GM12864 (cell line): ENCODE measurements around the gene BRMS1.
"Not testable (repeated sequence)": the region's sequence is repeated elsewhere in the genome, so short reads cannot be mapped to it uniquely, and the experiment has no call there.

Experiments used
- DNase-seq: peaks from one replicate; pipeline ENCODE4 v3.0.0-alpha.2; 2011; ENCODE audit warnings: low read depth
- H3K4me3 ChIP-seq: 2 replicates; pipeline ENCODE4 v1.5.1; 2011; ENCODE audit warnings: mild to moderate bottlenecking, low read depth, low read length, control low read depth
- TF ChIP-seq, protein P1 (sequence below): IDR thresholded peaks from 2 replicates; pipeline ENCODE4 v1.5.1; 2011; ENCODE audit warnings: low read depth, mild to moderate bottlenecking, moderate library complexity, low read length, control low read depth, inconsistent platforms; ENCODE audit errors: missing control alignments

BRMS1 gene, protein sequence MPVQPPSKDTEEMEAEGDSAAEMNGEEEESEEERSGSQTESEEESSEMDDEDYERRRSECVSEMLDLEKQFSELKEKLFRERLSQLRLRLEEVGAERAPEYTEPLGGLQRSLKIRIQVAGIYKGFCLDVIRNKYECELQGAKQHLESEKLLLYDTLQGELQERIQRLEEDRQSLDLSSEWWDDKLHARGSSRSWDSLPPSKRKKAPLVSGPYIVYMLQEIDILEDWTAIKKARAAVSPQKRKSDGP

DNA sequence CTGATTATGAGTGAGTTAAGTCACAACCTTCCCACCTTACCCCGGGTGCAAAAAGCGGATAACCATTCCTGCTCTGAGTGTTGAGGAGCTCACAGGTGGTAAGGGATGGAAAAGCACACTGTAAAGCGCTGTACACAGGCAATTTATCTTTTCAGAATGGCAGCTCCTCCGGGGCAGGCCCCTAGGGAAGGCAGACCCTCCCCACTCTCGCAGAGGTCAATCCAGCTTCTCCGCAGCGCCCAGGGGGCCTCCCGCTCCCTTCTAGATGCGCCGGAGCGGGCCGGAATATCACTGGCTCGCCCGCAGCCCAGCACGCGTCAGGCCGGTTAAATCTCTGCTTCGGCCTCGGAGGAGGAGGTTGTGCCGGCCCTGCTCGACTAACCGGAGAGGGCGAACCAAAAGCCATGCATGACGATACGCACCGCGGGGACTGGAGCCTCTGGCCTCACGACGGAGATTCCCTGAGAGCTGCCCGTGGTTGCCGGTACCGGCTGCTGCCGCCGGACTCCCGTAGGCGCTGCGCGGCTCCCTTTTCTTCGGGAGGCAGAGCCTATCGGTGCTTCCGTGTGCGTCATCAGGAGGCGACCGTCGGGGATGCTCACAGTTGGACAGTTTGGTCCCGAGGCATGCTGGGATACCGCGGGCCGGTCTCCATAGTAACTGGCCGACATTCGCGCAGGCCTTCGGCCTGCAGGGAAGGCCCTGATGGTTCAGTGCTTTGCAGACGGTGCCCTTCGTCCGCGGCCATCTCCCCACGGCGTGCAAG lies at the start of gene BRMS1:
Gene BRMS1, minus strand, starts transcription at position 555 of the 766 bp plus-strand sequence. CDS start 2,870 bp downstream, outside the sequence.
- peak within 1 kb of the TSS; percentile 90 for H3K4me3 ChIP-seq
- TF ChIP-seq, protein P1, sequence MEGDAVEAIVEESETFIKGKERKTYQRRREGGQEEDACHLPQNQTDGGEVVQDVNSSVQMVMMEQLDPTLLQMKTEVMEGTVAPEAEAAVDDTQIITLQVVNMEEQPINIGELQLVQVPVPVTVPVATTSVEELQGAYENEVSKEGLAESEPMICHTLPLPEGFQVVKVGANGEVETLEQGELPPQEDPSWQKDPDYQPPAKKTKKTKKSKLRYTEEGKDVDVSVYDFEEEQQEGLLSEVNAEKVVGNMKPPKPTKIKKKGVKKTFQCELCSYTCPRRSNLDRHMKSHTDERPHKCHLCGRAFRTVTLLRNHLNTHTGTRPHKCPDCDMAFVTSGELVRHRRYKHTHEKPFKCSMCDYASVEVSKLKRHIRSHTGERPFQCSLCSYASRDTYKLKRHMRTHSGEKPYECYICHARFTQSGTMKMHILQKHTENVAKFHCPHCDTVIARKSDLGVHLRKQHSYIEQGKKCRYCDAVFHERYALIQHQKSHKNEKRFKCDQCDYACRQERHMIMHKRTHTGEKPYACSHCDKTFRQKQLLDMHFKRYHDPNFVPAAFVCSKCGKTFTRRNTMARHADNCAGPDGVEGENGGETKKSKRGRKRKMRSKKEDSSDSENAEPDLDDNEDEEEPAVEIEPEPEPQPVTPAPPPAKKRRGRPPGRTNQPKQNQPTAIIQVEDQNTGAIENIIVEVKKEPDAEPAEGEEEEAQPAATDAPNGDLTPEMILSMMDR = peak; percentile 27
- DNase-seq = peak; percentile 89

DNA sequence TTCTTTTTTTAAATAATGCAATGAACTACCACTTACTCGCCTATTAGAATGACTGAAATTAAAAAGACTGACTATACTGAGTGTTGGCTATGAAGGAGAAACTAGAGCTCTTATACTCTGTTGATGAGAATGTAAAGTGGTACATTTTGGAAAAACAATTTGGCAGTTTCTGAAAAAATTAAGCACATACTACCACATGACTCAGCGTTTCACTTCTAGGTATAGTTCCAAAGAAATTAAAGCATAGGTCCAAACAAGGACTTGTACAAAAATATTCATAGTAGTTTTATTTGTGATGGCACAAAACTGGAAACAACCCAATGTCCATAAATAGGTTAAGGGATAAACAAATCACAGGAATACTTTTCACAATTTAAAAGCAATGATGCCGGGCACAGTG lies 49.0 kb upstream of the BRMS1 start:
- no peak overlapping the region for H3K4me3 ChIP-seq
- TF ChIP-seq, protein P1 = no peak
- no peak for DNase-seq

DNA sequence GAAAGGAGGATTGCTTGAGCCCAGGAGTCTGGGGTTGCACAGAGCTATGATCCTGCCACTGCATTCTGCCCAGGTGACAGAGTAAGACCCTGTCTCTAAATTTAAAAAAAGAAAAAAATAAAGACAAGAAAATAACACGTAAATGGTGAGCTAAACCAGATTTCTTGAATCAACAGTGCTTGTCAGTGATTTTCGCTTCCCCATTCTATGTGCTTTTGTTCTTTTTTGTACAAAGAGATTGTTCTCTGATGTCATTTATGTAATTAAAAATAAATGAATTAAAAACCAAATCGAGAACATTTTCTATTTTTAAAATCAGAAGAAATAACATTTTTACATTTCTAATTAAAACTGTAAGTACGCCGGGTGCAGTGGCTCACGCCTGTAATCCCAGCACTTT lies 46.4 kb upstream of the BRMS1 start:
- TF ChIP-seq, protein P1 = no peak
- no peak overlapping the region for H3K4me3 ChIP-seq
- DNase-seq = no peak

DNA sequence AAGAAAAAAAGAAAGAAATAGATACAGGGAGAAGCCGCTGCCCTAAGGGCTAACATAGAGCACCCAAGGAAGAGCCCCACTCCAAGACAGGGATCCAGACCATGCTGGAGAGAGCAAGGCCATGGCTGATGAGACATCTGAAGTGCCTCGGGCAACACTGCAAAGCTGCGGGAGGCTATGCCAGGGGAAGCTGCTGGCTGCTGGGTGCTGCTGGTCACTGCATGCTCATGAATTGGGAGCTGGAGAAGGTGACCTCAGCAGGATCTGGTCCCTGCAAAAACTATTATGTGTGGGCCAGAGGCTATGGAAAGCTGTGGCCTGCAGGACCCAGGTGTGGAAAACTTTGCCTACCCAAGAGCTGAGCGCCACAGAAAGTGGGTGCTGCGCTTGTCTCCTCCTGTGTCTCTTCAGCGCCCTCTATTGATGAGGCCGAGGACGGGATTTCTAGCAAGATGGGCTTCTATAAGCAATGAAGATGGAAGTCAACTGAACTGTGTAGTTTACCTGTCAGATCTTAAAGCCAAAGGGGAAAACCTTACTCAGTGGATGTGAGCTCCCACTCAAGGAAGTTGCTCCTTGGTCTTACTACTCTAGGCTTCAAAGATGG lies 44.0 kb upstream of the BRMS1 start:
- no peak overlapping the region for H3K4me3 ChIP-seq
- TF ChIP-seq, protein P1 = peak; percentile 89
- DNase-seq = peak; percentile 31

DNA sequence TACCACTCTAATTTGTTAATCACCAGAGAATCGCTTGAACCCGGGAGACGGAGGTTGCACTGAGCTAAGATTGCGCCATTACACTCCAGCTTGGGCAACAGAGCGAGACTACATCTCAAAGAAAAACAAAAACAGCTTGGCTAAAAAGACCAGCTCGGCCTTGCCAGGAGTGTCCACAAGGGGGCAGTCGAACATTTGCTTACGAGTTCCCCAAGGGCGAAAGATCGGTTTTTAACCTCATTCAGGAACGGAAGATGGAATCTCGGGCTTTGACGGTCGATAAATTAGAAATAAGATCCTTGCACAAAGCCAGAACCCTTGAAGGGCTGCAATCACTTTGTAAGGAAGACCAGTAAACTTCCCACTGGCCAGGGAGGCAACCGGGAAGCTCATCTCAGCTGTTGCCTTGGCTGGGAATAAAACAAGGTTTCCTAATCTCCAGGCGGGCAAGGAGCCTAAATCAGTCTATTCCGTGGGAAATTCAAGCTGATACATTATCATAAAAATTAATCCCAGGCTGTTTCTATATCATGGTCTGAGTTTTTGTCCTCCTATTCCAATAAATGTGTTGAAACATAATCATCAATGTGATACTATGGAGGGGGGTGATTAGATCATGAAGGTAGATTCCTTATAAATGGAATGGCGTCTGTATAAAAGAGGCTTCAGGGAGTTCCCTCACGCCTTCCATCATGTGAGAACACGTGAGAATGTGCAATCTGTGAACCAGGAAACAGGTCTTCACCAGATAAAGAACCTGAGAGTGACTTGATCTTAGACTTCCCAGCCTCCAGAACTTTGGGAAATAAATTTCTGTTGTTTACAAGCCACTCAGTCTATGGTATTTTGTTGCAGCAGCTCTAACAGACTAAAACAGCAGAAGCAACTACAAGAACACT lies 41.5 kb upstream of the BRMS1 start:
- DNase-seq = peak; percentile 53
- TF ChIP-seq, protein P1 = peak; percentile 94
- H3K4me3 ChIP-seq = no peak overlapping the region

DNA sequence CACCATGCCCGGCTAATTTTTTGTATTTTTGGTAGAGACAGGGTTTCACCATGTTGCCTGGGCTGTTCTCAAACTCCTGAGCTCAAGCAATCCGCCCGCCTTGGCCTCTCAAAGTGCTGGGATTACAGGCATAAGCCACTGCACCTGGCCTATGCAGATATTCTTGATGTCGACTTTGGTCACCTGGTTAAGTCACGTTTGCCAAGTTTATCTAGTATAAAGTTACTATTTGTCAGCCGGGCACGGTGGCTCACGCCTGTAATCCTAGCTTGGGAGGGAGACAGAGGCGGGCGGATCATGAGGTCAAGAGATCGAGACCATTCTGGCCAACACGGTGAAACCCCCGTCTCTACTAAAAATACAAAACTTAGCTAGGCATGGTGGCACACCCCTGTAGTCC lies 39.4 kb upstream of the BRMS1 start:
- not testable (repeated sequence) for H3K4me3 ChIP-seq, DNase-seq

DNA sequence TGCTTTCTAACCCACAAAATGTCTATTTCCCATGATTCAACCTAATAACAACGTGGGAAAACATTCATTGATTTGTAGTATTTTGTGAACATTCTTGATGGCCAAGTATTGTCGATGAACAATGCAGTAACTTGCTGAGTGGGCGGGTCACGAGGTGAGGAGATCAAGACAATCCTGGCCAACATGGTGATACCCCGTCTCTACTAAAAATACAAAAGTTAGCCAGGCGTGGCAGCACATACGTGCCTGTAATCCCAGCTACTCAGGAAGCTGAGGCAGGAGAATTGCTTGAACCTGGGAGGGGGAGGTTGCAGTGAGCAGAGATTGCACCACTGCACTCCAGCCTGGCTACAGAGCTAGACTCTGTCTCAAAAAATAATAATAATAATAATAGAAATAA lies 35.4 kb upstream of the BRMS1 start:
- DNase-seq, H3K4me3 ChIP-seq: not testable (repeated sequence)

DNA sequence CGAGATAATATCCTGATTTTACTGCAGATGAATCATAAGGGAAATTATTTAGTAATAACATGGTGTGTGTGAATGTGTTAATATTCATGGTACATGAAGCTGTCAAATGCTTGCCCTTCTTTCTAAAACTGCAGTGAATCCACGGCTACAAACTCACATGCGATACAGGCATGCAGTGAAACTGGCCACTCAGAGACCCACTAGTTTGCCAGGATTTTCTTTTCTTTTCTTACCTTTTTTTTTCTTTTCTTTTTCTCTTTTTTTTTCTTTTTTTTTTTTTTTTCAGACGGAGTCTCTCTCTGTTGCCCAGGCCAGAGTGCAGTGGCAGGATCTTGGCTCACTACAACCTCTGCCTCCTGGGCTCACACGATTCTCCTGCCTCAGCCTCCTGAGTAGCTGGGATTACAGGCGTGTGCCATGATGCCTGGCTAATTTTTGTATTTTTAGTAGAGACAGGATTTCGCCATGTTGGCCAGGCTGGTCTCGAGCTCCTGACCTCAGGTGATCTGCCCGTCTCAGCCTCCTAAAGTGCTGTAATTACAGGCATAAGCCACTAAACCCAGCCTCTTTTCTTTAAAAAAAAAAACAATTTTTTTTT lies 28.9 kb upstream of the BRMS1 start:
- DNase-seq, H3K4me3 ChIP-seq: not testable (repeated sequence)
